LNCaP clone FGC (cell line): ENCODE measurements around the gene ZBTB24.

ENCODE experiments used
- DNase-seq: peaks from one replicate; pipeline ENCODE4 v3.0.0-alpha.2; 2011; ENCODE audit warnings: low read depth
- H3K4me3 ChIP-seq: 2 replicates; pipeline ENCODE4 v1.5.1; 2011; ENCODE audit warnings: mild to moderate bottlenecking, low read depth, low read length, control low read depth
- CTCF ChIP-seq: IDR thresholded peaks from 2 replicates; pipeline ENCODE4 v1.5.1; 2012; ENCODE audit warnings: mild to moderate bottlenecking; ENCODE audit not compliant: control insufficient read depth, insufficient read depth; ENCODE audit errors: extremely low read depth

Gene ZBTB24

DNA sequence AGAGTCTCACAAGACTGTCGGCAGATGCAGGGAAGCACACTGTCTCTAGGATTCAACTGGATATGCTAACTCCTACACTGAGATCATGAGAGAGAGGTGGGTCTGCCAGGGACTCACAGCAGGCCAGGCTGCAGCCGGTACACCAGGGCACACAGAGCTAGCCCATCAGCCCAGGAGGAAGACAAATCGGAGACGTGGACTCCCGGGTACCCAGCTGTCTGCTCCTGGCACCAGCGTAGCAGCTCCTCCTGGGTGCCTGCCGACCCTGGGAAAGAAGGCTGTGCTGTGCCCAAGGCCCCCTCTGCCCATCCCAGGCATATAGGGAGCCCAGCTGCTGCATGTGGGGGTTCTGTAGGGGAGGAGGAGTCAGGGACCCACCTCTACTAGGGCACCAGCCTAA, 34.4 kb downstream of the ZBTB24 start:
- TF ChIP-seq CTCF = no peak
- no peak overlapping the region for H3K4me3 ChIP-seq
- DNase-seq = no peak

GRCh38 chr6:109447878-109448555, 35.0 kb downstream of the ZBTB24 start:
- DNase-seq = no peak
- no peak overlapping the region for H3K4me3 ChIP-seq

GRCh38 chr6:109447087-109447486, 35.9 kb downstream of the ZBTB24 start:
- no peak for TF ChIP-seq CTCF
- H3K4me3 ChIP-seq = no peak overlapping the region
- no peak for DNase-seq

More at GRCh38 chr6:109447878-109448555, 35.0 kb downstream of the ZBTB24 start:
- TF ChIP-seq CTCF = peak; percentile 10; the same call in 1 of the 2 replicates

DNA sequence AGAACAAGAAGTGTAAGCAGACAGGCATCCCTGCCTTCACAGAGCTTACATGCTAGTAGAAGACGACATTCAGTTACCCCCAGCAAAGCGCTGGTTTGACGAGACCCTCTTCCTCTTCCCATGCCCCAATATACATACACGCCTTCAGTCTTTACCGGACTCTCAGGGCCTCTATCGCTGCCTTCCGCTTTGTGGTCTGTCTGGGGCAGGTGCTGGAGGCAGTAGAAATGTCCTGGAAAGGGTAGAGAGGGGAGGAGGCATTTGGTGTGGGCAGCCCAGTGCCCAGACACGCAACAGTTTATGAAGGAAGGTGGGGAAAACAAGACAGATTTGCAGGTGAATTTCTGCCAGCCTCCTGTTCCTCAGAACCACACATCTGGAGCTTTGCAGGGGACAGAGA, 36.5 kb downstream of the ZBTB24 start:
- H3K4me3 ChIP-seq = no peak overlapping the region
- no peak for TF ChIP-seq CTCF
- DNase-seq = no peak

GRCh38 chr6:109446072-109446471, 36.9 kb downstream of the ZBTB24 start:
- no peak for TF ChIP-seq CTCF
- H3K4me3 ChIP-seq = no peak overlapping the region
- DNase-seq = no peak

- TF ChIP-seq CTCF = no peak
- DNase-seq = no peak
- H3K4me3 ChIP-seq = no peak overlapping the region
Measured at GRCh38 chr6:109445382-109445781, 37.6 kb downstream of the ZBTB24 start.

GRCh38 chr6:109443425-109443950, 39.5 kb downstream of the ZBTB24 start:
- no peak overlapping the region for H3K4me3 ChIP-seq
- no peak for DNase-seq
- TF ChIP-seq CTCF = no peak
